Stimulated activated naive CD8-positive, alpha-beta T cell treated with anti-CD3 and anti-CD28 coated beads, Interleukin-15, Interleukin-2, amounts not matched to agents 100 ng/mL and 50 ng/mL, for 24 hours (primary cell): ENCODE results near the gene SGCA.

Experiments used
- H3K27ac Mint-ChIP-seq: one replicate; pipeline ENCODE4 v1.8.0; 2021; ENCODE audit warnings: mild to moderate bottlenecking, mixed read lengths
- H3K27me3 Mint-ChIP-seq: one replicate; pipeline ENCODE4 v1.8.0; 2021; ENCODE audit warnings: mixed read lengths
- H3K36me3 Mint-ChIP-seq: one replicate; pipeline ENCODE4 v1.8.0; 2021; ENCODE audit warnings: low read depth, mixed read lengths
- H3K4me1 Mint-ChIP-seq: one replicate; pipeline ENCODE4 v1.8.0; 2021; ENCODE audit warnings: low read depth, mixed read lengths
- H3K4me3 Mint-ChIP-seq: one replicate; pipeline ENCODE4 v1.8.0; 2021; ENCODE audit warnings: mild to moderate bottlenecking, mixed read lengths
- H3K9me3 Mint-ChIP-seq: one replicate; pipeline ENCODE4 v1.8.0; 2021; ENCODE audit warnings: mixed read lengths

The SGCA gene

GRCh38 chr17:50151041-50151936, 14.5 kb upstream of the SGCA start:
- peaks cover 12% of the 10 kb centered on the region for H3K36me3 Mint-ChIP-seq
- H3K9me3 Mint-ChIP-seq = no peaks in the 10 kb centered on the region
- H3K4me1 Mint-ChIP-seq = peaks cover 46% of the 10 kb centered on the region
- peak overlapping the region; percentile 96 for H3K27ac Mint-ChIP-seq
- H3K27me3 Mint-ChIP-seq = no peaks in the 10 kb centered on the region
- H3K4me3 Mint-ChIP-seq = peak overlapping the region; percentile 89

GRCh38 chr17:50151937-50152547, 13.8 kb upstream of the SGCA start:
- peaks cover 8% of the 10 kb centered on the region for H3K36me3 Mint-ChIP-seq
- H3K4me3 Mint-ChIP-seq = peak overlapping the region; percentile 89
- peak overlapping the region; percentile 96 for H3K27ac Mint-ChIP-seq
- H3K4me1 Mint-ChIP-seq = peaks cover 39% of the 10 kb centered on the region
- no peaks in the 10 kb centered on the region for H3K27me3 Mint-ChIP-seq
- H3K9me3 Mint-ChIP-seq = no peaks in the 10 kb centered on the region

- peaks cover 32% of the 10 kb centered on the region for H3K4me1 Mint-ChIP-seq
- H3K27me3 Mint-ChIP-seq = no peaks in the 10 kb centered on the region
- peaks cover 3% of the 10 kb centered on the region for H3K36me3 Mint-ChIP-seq
- H3K9me3 Mint-ChIP-seq = no peaks in the 10 kb centered on the region
- no peak overlapping the region for H3K4me3 Mint-ChIP-seq
- H3K27ac Mint-ChIP-seq = no peak overlapping the region
Observed at GRCh38 chr17:50152736-50153135, 13.1 kb upstream of the SGCA start.

- Mint-ChIP-seq H3K27me3 (no peaks in the 10 kb centered on the region), H3K27ac (no peak overlapping the region), H3K9me3 (no peaks in the 10 kb centered on the region), H3K4me3 (no peak overlapping the region), H3K4me1 (peaks cover 39% of the 10 kb centered on the region), H3K36me3 (no peaks in the 10 kb centered on the region)
Observed at GRCh38 chr17:50153650-50154575, 11.9 kb upstream of the SGCA start.

GRCh38 chr17:50154604-50155003, 11.2 kb upstream of the SGCA start:
- no peak overlapping the region for H3K27ac Mint-ChIP-seq

GRCh38 chr17:50155115-50155819, 10.5 kb upstream of the SGCA start:
- Mint-ChIP-seq H3K27me3 (no peaks in the 10 kb centered on the region), H3K27ac (no peak overlapping the region), H3K9me3 (no peaks in the 10 kb centered on the region), H3K4me1 (peaks cover 39% of the 10 kb centered on the region), H3K4me3 (no peak overlapping the region), H3K36me3 (no peaks in the 10 kb centered on the region)

More at GRCh38 chr17:50154604-50155003, 11.2 kb upstream of the SGCA start:
- no peaks in the 10 kb centered on the region for H3K9me3 Mint-ChIP-seq
- no peaks in the 10 kb centered on the region for H3K36me3 Mint-ChIP-seq
- H3K4me3 Mint-ChIP-seq = no peak overlapping the region
- no peaks in the 10 kb centered on the region for H3K27me3 Mint-ChIP-seq
- peaks cover 39% of the 10 kb centered on the region for H3K4me1 Mint-ChIP-seq

GRCh38 chr17:50157891-50158290, 7.9 kb upstream of the SGCA start:
- Mint-ChIP-seq H3K36me3 (no peaks in the 10 kb centered on the region), H3K27ac (no peak overlapping the region), H3K4me1 (peaks cover 48% of the 10 kb centered on the region), H3K27me3 (no peaks in the 10 kb centered on the region), H3K4me3 (no peak overlapping the region), H3K9me3 (no peaks in the 10 kb centered on the region)

- H3K27ac Mint-ChIP-seq = peak overlapping the region; percentile 97
Observed at GRCh38 chr17:50161023-50161910, 4.5 kb upstream of the SGCA start.

GRCh38 chr17:50161911-50162288, 3.9 kb upstream of the SGCA start:
- Mint-ChIP-seq H3K4me1 (peaks cover 46% of the 10 kb centered on the region), H3K36me3 (no peaks in the 10 kb centered on the region), H3K27me3 (no peaks in the 10 kb centered on the region), H3K27ac (peak overlapping the region; percentile 97), H3K9me3 (no peaks in the 10 kb centered on the region), H3K4me3 (peak overlapping the region; percentile 76)

More at GRCh38 chr17:50161023-50161910, 4.5 kb upstream of the SGCA start:
- Mint-ChIP-seq H3K36me3 (no peaks in the 10 kb centered on the region), H3K4me3 (peak overlapping the region; percentile 76), H3K27me3 (no peaks in the 10 kb centered on the region), H3K4me1 (peaks cover 46% of the 10 kb centered on the region), H3K9me3 (no peaks in the 10 kb centered on the region)

GRCh38 chr17:50162466-50163254, 3.1 kb upstream of the SGCA start:
- Mint-ChIP-seq H3K4me3 (peak overlapping the region; percentile 76), H3K27ac (peak overlapping the region; percentile 97), H3K36me3 (no peaks in the 10 kb centered on the region), H3K27me3 (no peaks in the 10 kb centered on the region), H3K9me3 (no peaks in the 10 kb centered on the region), H3K4me1 (peaks cover 46% of the 10 kb centered on the region)

GRCh38 chr17:50163843-50164696, 1.7 kb upstream of the SGCA start:
- Mint-ChIP-seq H3K27ac (peak overlapping the region; percentile 58), H3K36me3 (no peaks in the 10 kb centered on the region), H3K4me3 (peak overlapping the region; percentile 17), H3K9me3 (no peaks in the 10 kb centered on the region), H3K4me1 (peaks cover 44% of the 10 kb centered on the region), H3K27me3 (no peaks in the 10 kb centered on the region)

- no peak overlapping the region for H3K4me3 Mint-ChIP-seq
- H3K9me3 Mint-ChIP-seq = no peaks in the 10 kb centered on the region
- peaks cover 48% of the 10 kb centered on the region for H3K4me1 Mint-ChIP-seq
- no peaks in the 10 kb centered on the region for H3K27me3 Mint-ChIP-seq
- no peak overlapping the region for H3K27ac Mint-ChIP-seq
- H3K36me3 Mint-ChIP-seq = no peaks in the 10 kb centered on the region
Observed at GRCh38 chr17:50164697-50164988, 1.2 kb upstream of the SGCA start.
